ENCODE data around the gene EMILIN3. TPM values are rescaled to one million over a fixed set of nuclear protein-coding genes. Genes with fewer than 3 reads are reported as not detected.

EMILIN3 gene
- total RNA-seq, 1 experiment from 2014 or later = not detected

Other genes starting within 250 kb of the EMILIN3 start
- 48.6 and 69.0 TPM in 2 replicates for gene PLCG1, start 229.3 kb downstream of the EMILIN3 start, total RNA-seq (2014; rRNA removed; shearing (Covaris generic); ENCODE audit: low replicate concordance)
- 4.9 and 5.9 TPM in 2 replicates for gene ZHX3, start 49.1 kb downstream of the EMILIN3 start, total RNA-seq (2014; rRNA removed; shearing (Covaris generic); ENCODE audit: low replicate concordance)
- not detected in 2 replicates for gene LPIN3, start 26.0 kb downstream of the EMILIN3 start, total RNA-seq (2014; rRNA removed; shearing (Covaris generic); ENCODE audit: low replicate concordance)